GM12873 (cell line): ENCODE measurements around the gene XXYLT1.

Experiments
- TF ChIP-seq, protein P1 (sequence below): IDR thresholded peaks from 2 replicates; pipeline ENCODE4 v1.5.1; 2012; ENCODE audit warnings: low read depth, mild to moderate bottlenecking, moderate library complexity, low read length, control low read depth; ENCODE audit not compliant: insufficient read depth; ENCODE audit errors: missing control alignments

Gene XXYLT1

GRCh38 chr3:195196266-195196665, 74.7 kb downstream of the XXYLT1 start:
- TF ChIP-seq, protein P1, sequence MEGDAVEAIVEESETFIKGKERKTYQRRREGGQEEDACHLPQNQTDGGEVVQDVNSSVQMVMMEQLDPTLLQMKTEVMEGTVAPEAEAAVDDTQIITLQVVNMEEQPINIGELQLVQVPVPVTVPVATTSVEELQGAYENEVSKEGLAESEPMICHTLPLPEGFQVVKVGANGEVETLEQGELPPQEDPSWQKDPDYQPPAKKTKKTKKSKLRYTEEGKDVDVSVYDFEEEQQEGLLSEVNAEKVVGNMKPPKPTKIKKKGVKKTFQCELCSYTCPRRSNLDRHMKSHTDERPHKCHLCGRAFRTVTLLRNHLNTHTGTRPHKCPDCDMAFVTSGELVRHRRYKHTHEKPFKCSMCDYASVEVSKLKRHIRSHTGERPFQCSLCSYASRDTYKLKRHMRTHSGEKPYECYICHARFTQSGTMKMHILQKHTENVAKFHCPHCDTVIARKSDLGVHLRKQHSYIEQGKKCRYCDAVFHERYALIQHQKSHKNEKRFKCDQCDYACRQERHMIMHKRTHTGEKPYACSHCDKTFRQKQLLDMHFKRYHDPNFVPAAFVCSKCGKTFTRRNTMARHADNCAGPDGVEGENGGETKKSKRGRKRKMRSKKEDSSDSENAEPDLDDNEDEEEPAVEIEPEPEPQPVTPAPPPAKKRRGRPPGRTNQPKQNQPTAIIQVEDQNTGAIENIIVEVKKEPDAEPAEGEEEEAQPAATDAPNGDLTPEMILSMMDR: no peak

DNA sequence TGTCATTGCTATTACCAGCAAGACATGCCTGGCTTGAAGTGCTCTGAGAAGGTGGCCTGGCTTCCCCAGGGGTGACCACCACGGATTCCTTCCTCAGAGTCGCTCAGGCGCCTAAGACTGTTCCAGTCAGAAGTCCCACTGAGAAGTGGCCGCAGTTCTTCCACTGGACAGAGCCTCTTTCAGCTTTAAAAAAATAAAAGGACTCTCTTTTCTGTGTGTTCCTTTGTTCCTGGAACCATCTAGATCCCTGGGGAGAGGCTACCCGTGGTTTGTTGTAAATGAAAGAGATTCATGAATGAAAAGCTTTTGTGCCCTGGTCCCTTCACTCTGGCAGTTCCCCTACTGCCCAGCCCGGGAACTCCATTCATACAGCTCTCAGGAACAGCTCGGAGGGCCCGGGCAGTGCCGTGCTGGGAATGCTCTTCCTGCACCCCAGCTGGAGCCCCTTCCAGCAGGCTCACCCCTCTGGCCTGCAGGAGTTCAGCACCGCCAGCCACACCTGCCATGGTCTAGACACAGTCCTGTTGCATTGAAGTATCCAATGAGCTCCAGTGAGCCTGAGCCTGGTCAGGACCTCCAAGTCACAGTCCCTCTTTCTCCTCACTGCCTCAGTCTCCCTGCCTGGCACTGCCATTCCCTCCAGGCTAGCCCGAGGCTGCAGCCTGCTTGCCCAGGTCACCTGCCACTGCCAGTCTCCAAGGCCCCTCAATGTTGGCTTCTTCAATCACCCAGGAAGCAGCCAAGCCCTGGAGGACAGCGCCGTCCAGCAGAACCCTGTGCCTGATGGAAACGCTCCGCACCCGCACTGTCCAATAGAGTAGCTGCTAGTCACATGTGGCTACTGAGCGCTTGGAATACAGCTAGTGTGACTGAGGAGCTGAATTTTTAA, 75.4 kb downstream of the XXYLT1 start:
- TF ChIP-seq, protein P1: no peak

- TF ChIP-seq, protein P1: no peak
These were observed 76.3 kb downstream of the XXYLT1 start for GRCh38 chr3:195194559-195195206.

DNA sequence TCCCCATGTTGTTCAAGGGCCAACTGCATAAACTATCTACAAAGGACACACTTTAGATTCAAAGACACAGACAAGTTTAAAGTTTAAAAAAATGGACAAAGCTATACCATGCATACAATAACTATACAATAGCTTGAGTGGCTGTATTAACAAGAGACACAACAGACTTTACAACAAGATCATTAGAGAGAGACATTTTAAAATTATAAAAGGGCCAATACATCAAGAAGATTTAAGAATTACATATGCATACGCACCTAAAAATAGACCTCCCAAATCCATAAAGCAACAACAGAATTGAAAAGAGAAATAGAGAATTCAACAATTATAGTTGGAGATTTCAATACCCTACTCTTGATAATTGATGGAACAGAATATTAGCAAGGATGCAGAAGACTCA, 79.4 kb downstream of the XXYLT1 start:
- TF ChIP-seq, protein P1: no peak

DNA sequence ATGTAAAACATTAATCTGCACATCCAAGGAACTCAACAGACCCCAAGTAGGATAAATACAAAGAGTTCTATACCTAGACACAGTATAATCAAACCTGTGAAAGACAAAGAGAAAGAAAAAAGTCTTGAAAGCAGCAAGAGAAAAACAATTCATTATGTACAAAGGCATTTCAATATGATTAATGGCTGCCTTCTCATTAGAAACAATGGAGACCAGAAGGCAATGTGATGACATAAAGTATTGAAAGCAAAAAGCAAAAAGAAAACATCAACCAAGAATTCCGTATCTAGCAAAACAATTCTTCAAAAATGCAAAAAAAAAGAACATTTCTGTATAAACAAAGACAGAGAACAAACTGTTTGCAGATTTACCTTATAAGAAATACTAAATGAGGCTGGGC, 81.1 kb downstream of the XXYLT1 start:
- TF ChIP-seq, protein P1: no peak

GRCh38 chr3:195188426-195188927, 82.5 kb downstream of the XXYLT1 start:
- TF ChIP-seq, protein P1: no peak
